CD14-positive monocyte (primary cell): ENCODE measurements around the gene AREL1. TPM values are rescaled to one million over a fixed set of nuclear protein-coding genes. Genes with fewer than 3 reads are reported as not detected.

Source experiments
- DNase-seq, 3 donors: peaks; one replicate each; pipeline ENCODE4 v3.0.0-alpha.2; 2011 to 2022
- H2AFZ ChIP-seq: 2 replicates; pipeline ENCODE4 v1.6.0; 2012; ENCODE audit warnings: mild to moderate bottlenecking, low read depth, low read length, inconsistent platforms; ENCODE audit not compliant: insufficient read depth, poor library complexity, severe bottlenecking
- H3K27ac ChIP-seq, 2 donors: 1 replicate in 1 of 2; 2 replicates in 1 of 2; pipeline ENCODE4 v1.5.1; 2012 to 2013; ENCODE audit warnings: low read length in 2 of 2, control low read depth in 1 of 2, inconsistent platforms in 1 of 2, low read depth in 1 of 2, mild to moderate bottlenecking in 1 of 2
- H3K27me3 ChIP-seq, 2 donors: one replicate each; pipeline versions ENCODE4 v1.6.0 to v1.6.1; 2011 to 2013; ENCODE audit warnings: low read length in 2 of 2; ENCODE audit not compliant: control insufficient read depth in 2 of 2, insufficient read depth in 2 of 2
- H3K36me3 ChIP-seq, 2 donors: replicated peaks in 1 of 2; 1 replicate in 1 of 2; 2 replicates in 1 of 2; pipeline versions ENCODE4 v1.5.1 to v1.6.1; 2012 to 2013; ENCODE audit warnings: low read length in 2 of 2, control low read depth in 1 of 2, inconsistent platforms in 1 of 2, mild to moderate bottlenecking in 1 of 2; ENCODE audit not compliant: insufficient read depth in 2 of 2, control insufficient read depth in 1 of 2
- H3K4me1 ChIP-seq, 2 donors: 1 replicate in 1 of 2; 2 replicates in 1 of 2; pipeline versions ENCODE4 v1.5.1 to v1.6.1; 2012 to 2013; ENCODE audit warnings: low read length in 2 of 2, control low read depth in 1 of 2, inconsistent platforms in 1 of 2, mild to moderate bottlenecking in 1 of 2, moderate library complexity in 1 of 2; ENCODE audit not compliant: insufficient read depth in 2 of 2, control insufficient read depth in 1 of 2
- H3K4me2 ChIP-seq: replicated peaks from 2 replicates; pipeline ENCODE3; 2012; ENCODE audit warnings: low read length, moderate library complexity, mild to moderate bottlenecking; ENCODE audit not compliant: poor library complexity, severe bottlenecking; ENCODE audit errors: extremely low read depth
- H3K4me3 ChIP-seq, 3 experiments: fragments of 200-600 bp in 1 of 3; sonication (generic) in 1 of 3; replicated peaks in 1 of 3; 1 replicate in 2 of 3; 2 replicates in 1 of 3; pipeline ENCODE4 v1.5.1; 2011 to 2013; ENCODE audit warnings: low read length in 3 of 3, mild to moderate bottlenecking in 3 of 3, control low read depth in 2 of 3, low read depth in 2 of 3, inconsistent platforms in 1 of 3, moderate library complexity in 1 of 3
- H3K79me2 ChIP-seq: 2 replicates; pipeline ENCODE4 v1.6.0; 2012; ENCODE audit warnings: mild to moderate bottlenecking, control low read depth, inconsistent platforms, low read length, moderate library complexity; ENCODE audit not compliant: insufficient read depth
- H3K9ac ChIP-seq: 2 replicates; pipeline ENCODE4 v1.6.0; 2017; ENCODE audit warnings: low read length, mild to moderate bottlenecking; ENCODE audit not compliant: insufficient read depth, poor library complexity, severe bottlenecking
- H3K9me3 ChIP-seq, 2 donors: replicated peaks in 1 of 2; 1 replicate in 1 of 2; 2 replicates in 1 of 2; pipeline versions ENCODE4 v1.5.1 to v1.6.1; 2012 to 2013; ENCODE audit warnings: low read length in 2 of 2, control low read depth in 1 of 2; ENCODE audit not compliant: control insufficient read depth in 1 of 2, insufficient read depth in 1 of 2
- H4K20me1 ChIP-seq: 2 replicates; pipeline ENCODE4 v1.6.0; 2012; ENCODE audit warnings: mild to moderate bottlenecking, low read length, control low read depth, moderate library complexity; ENCODE audit not compliant: insufficient read depth
- H3K27ac Mint-ChIP-seq, 7 donors: one replicate each; pipeline ENCODE4 v1.8.0; 2020; ENCODE audit warnings: mild to moderate bottlenecking in 7 of 7, mixed read lengths in 7 of 7, moderate library complexity in 6 of 7, inconsistent platforms in 2 of 7
- H3K27me3 Mint-ChIP-seq, 3 donors: one replicate each; pipeline ENCODE4 v1.8.0; 2021 to 2022; ENCODE audit warnings: low read depth in 3 of 3, mild to moderate bottlenecking in 3 of 3, mixed read lengths in 3 of 3, moderate library complexity in 3 of 3, inconsistent platforms in 1 of 3
- H3K36me3 Mint-ChIP-seq, 2 donors: one replicate each; pipeline ENCODE4 v1.8.0; 2020; ENCODE audit warnings: mixed read lengths in 2 of 2, inconsistent platforms in 1 of 2, mild to moderate bottlenecking in 1 of 2
- H3K4me1 Mint-ChIP-seq: one replicate; pipeline ENCODE4 v1.8.0; 2020; ENCODE audit warnings: mild to moderate bottlenecking, mixed read lengths
- H3K4me3 Mint-ChIP-seq, 2 donors: one replicate each; pipeline ENCODE4 v1.8.0; 2020; ENCODE audit warnings: mild to moderate bottlenecking in 2 of 2, mixed read lengths in 2 of 2, moderate library complexity in 1 of 2
- H3K9me3 Mint-ChIP-seq, 7 donors: one replicate each; pipeline ENCODE4 v1.8.0; 2020 to 2022; ENCODE audit warnings: mixed read lengths in 7 of 7, mild to moderate bottlenecking in 6 of 7, moderate library complexity in 6 of 7, inconsistent platforms in 2 of 7
- CTCF ChIP-seq: fragments of 200-600 bp; IDR thresholded peaks from one replicate; pipeline ENCODE4 v1.8.0; 2022; ENCODE audit warnings: antibody characterized with exemption, mild to moderate bottlenecking
- WGBS: methylation state at CpG from one replicate; pipeline ENCODE4 v1.1.5; 2013; ENCODE audit warnings: missing lambda C conversion rate; ENCODE audit not compliant: insufficient coverage; 5-methylcytosine and 5-hydroxymethylcytosine counted together
- intact Hi-C, 2 donors: fragments of 100-400 bp; cut with micrococcal nuclease; formaldehyde crosslinking; loops; one replicate each; pipeline versions ENCODE4 v1.15.0 to v1.15.1; 2023
- polyA plus RNA-seq, 3 donors: library from polyadenylated mRNA; depleted of rRNA in 1 of 3; unstranded in 2 of 3; stranded (reverse) in 1 of 3; fragments of 300-500 nt in 2 of 3; fragments of >200 nt in 1 of 3; fragmentation: Illumina TruSeq in 2 of 3; gene quantifications; 1 replicate in 2 of 3; 2 replicates in 1 of 3; pipeline ENCODE4 v1.2.3, GENCODE V29; 2012 to 2021

The AREL1 gene
- polyA plus RNA-seq, 3 donors: 12.5 to 23.3 (median 20.0) TPM

GRCh38 chr14:74660863-74661262 is 52.0 kb downstream of the AREL1 start:
- Mint-ChIP-seq H3K36me3 (peaks cover 84 to 85% of the 10 kb centered on the region in 2 donors), H3K27me3 (peaks cover 0 to 3% (median 0%) of the 10 kb centered on the region in 3 donors), H3K9me3 (no peaks in the 10 kb centered on the region), H3K4me3 (no peak overlapping the region), H3K4me1 (peaks cover 2% of the 10 kb centered on the region), H3K27ac (no peak overlapping the region)
- Histone ChIP-seq H3K9me3 (no peaks in the 10 kb centered on the region), H2AFZ (no peak overlapping the region), H3K27me3 (no peaks in the 10 kb centered on the region), H3K36me3 (peaks cover 69 to 97% of the 10 kb centered on the region in 2 donors), H3K4me3 (no peak overlapping the region), H3K4me1 (peaks cover 0 to 2% of the 10 kb centered on the region in 2 donors), H3K4me2 (no peak overlapping the region), H3K79me2 (no peaks in the 10 kb centered on the region), H3K27ac (no peak overlapping the region), H3K9ac (no peak overlapping the region), H4K20me1 (no peaks in the 10 kb centered on the region)
- no peak for DNase-seq
- 96% methylated on average over 3 of the region's 5 CpGs for WGBS
- intact Hi-C loops: no loop called here
- no peak for TF ChIP-seq CTCF

- no peaks in the 10 kb centered on the region for H3K79me2 ChIP-seq
- H3K4me3 ChIP-seq: no peak overlapping the region
- no peak overlapping the region for H3K4me2 ChIP-seq
- no peaks in the 10 kb centered on the region for H3K27me3 ChIP-seq
- WGBS: 100% methylated on average over 2 of the region's 3 CpGs
- no peak for DNase-seq
- Mint-ChIP-seq H3K36me3 (peaks cover 78 to 83% of the 10 kb centered on the region in 2 donors), H3K9me3 (no peaks in the 10 kb centered on the region), H3K27ac (peak overlapping the region in 1 of 7 donors; percentile 7), H3K27me3 (peaks cover 0 to 3% (median 0%) of the 10 kb centered on the region in 3 donors), H3K4me3 (no peak overlapping the region), H3K4me1 (peaks cover 7% of the 10 kb centered on the region)
- H3K9me3 ChIP-seq: no peaks in the 10 kb centered on the region
- no peak for TF ChIP-seq CTCF
- H4K20me1 ChIP-seq: no peaks in the 10 kb centered on the region
- no peak overlapping the region for H2AFZ ChIP-seq
- H3K9ac ChIP-seq: no peak overlapping the region
- peaks cover 0 to 5% of the 10 kb centered on the region in 2 donors for H3K4me1 ChIP-seq
- intact Hi-C loops: no loop called here
- H3K27ac ChIP-seq: no peak overlapping the region
- H3K36me3 ChIP-seq: peaks cover 62 to 97% of the 10 kb centered on the region in 2 donors
These were observed 52.7 kb downstream of the AREL1 start for GRCh38 chr14:74660167-74660566.
